HepG2 (cell line): ENCODE results near the gene SCUBE1. TPM values are rescaled to one million over a fixed set of nuclear protein-coding genes. Genes with fewer than 3 reads are reported as not detected.

Source experiments
- ATAC-seq: fragments of 200-7000 bp; cut with Tn5 transposase; 3 replicates; pipeline ENCODE4 v1.9.1; 2020; ENCODE audit warnings: mild to moderate bottlenecking, moderate library complexity
- BruUV-seq: library from RNA; stranded (reverse); fragments of 400-500 nt; replicated peaks from 2 replicates; lab custom pipeline; 2021; lab: Mats Ljungman, UMichigan
- CTCF ChIA-PET: fragments of 300-600 bp; formaldehyde crosslinking; extraction: SDS; loops from one replicate; lab custom pipeline; 2021; ENCODE audit warnings: low total read pairs, inconsistent platforms, low intra/inter-chr PET ratio; lab: Yijun Ruan, JAX
- POLR2A ChIA-PET: fragments of 350-600 bp; sonication (Branson Sonifier 250); formaldehyde crosslinking; loops from one replicate; lab custom pipeline; 2020; ENCODE audit warnings: antibody characterized with exemption, inconsistent platforms; lab: Yijun Ruan, JAX
- DNase-seq: peaks from one replicate; pipeline ENCODE4 v3.0.0-alpha.2; 2015; ENCODE audit warnings: low spot score
- FAIRE-seq: peaks from 3 replicates; lab custom pipeline; 2011; peaks lifted over from hg19 to GRCh38; lab: Jason Lieb, UNC
- H2AFZ ChIP-seq: one replicate; pipeline ENCODE4 v1.6.1; 2011; ENCODE audit warnings: low read length, inconsistent platforms
- H3K27ac ChIP-seq: fragments of 300-600 bp; 3 replicates; pipeline ENCODE4 v1.8.0; 2011; ENCODE audit warnings: mixed run types, mild to moderate bottlenecking, mixed read lengths, low read length, inconsistent platforms; ENCODE audit not compliant: insufficient read depth; ENCODE audit errors: extremely low read length
- H3K27me3 ChIP-seq, 2 experiments: fragments of 200-600 bp in 1 of 2; 2 replicates in 1 of 2; 3 replicates in 1 of 2; pipeline versions ENCODE4 v1.6.0 to v1.8.0; 2011; ENCODE audit warnings: low read length in 2 of 2, mild to moderate bottlenecking in 2 of 2, moderate library complexity in 2 of 2, inconsistent platforms in 1 of 2; ENCODE audit not compliant: insufficient read depth in 2 of 2, control insufficient read depth in 1 of 2
- H3K36me3 ChIP-seq, 2 experiments: fragments of 200-600 bp in 1 of 2; replicated peaks in 1 of 2; 2 replicates in 1 of 2; 3 replicates in 1 of 2; pipeline versions ENCODE4 v1.5.1 to v1.8.0; 2011; ENCODE audit warnings: low read length in 2 of 2, inconsistent platforms in 1 of 2; ENCODE audit not compliant: insufficient read depth in 2 of 2, control insufficient read depth in 1 of 2
- H3K4me1 ChIP-seq: 2 replicates; pipeline ENCODE4 v1.5.1; 2012; ENCODE audit warnings: low read length, inconsistent platforms; ENCODE audit not compliant: insufficient read depth
- H3K4me2 ChIP-seq: 2 replicates; pipeline ENCODE4 v1.6.0; 2011; ENCODE audit warnings: low read depth, low read length, inconsistent platforms
- H3K4me3 ChIP-seq, 3 experiments: fragments of 200-600 bp in 1 of 3; sonication (generic), shearing (Covaris generic) in 1 of 3; replicated peaks in 1 of 3; 2 replicates each; pipeline ENCODE4 v1.5.1; 2011 to 2016; ENCODE audit warnings: low read length in 3 of 3, inconsistent platforms in 2 of 3, low read depth in 2 of 3, mild to moderate bottlenecking in 2 of 3, control low read depth in 1 of 3, mixed read lengths in 1 of 3; ENCODE audit not compliant: insufficient read depth in 1 of 3
- H3K79me2 ChIP-seq: one replicate; pipeline ENCODE4 v1.6.1; 2011; ENCODE audit warnings: low read length, inconsistent platforms; ENCODE audit not compliant: insufficient read depth
- H3K9ac ChIP-seq: 2 replicates; pipeline ENCODE4 v1.6.0; 2011; ENCODE audit warnings: mild to moderate bottlenecking, low read depth, low read length, inconsistent platforms; ENCODE audit not compliant: insufficient read depth
- H3K9me3 ChIP-seq: 2 replicates; pipeline ENCODE4 v1.5.1; 2012; ENCODE audit warnings: mild to moderate bottlenecking, low read length
- H4K20me1 ChIP-seq: 2 replicates; pipeline ENCODE4 v1.6.0; 2011; ENCODE audit warnings: inconsistent platforms, mild to moderate bottlenecking, low read length, moderate library complexity; ENCODE audit not compliant: insufficient read depth
- ATAD3A ChIP-seq: sonication (generic); formaldehyde crosslinking; IDR thresholded peaks from 2 replicates; pipeline ENCODE4 v1.4.0; 2020; ENCODE audit warnings: missing genetic modification reagents
- FOXA1 ChIP-seq, 2 experiments: fragments of 450-650 bp in 1 of 2; sonication (generic) in 1 of 2; formaldehyde crosslinking in 1 of 2; IDR thresholded peaks; 2 replicates each; pipeline versions ENCODE4 v1.4.0 to v1.6.1; 2016 to 2020; ENCODE audit warnings: missing genetic modification reagents in 1 of 2
- HMG20A ChIP-seq: IDR thresholded peaks from 2 replicates; pipeline ENCODE4 v1.6.1; 2016; ENCODE audit warnings: borderline replicate concordance
- HNRNPH1 ChIP-seq: fragments of 200-400 bp; formaldehyde crosslinking; optimal IDR thresholded peaks from 2 replicates; pipeline ENCODE3; 2017; ENCODE audit warnings: mild to moderate bottlenecking, low read depth, low read length
- HOXD1 ChIP-seq: sonication (generic); formaldehyde crosslinking; IDR thresholded peaks from 2 replicates; pipeline ENCODE4 v1.5.0; 2020; ENCODE audit warnings: missing genetic modification reagents
- KAT2B ChIP-seq: fragments of 150-350 bp; IDR thresholded peaks from 2 replicates; pipeline ENCODE4 v1.6.1; 2014; ENCODE audit warnings: low read depth, low read length, borderline replicate concordance
- MAZ ChIP-seq, 2 experiments: sonication (generic) in 1 of 2; formaldehyde crosslinking in 1 of 2; IDR thresholded peaks; 2 replicates each; pipeline versions ENCODE4 v1.5.0 to v1.6.1; 2012 to 2020; ENCODE audit warnings: low read depth in 2 of 2, mild to moderate bottlenecking in 2 of 2, borderline replicate concordance in 1 of 2, improper control_type of control experiment in 1 of 2, low read length in 1 of 2, missing genetic modification reagents in 1 of 2, moderate library complexity in 1 of 2
- PLRG1 ChIP-seq: fragments of 450-650 bp; conservative IDR thresholded peaks from 2 replicates; pipeline ENCODE4 v1.6.1; 2016
- RAD21 ChIP-seq: fragments of 450-650 bp; formaldehyde crosslinking; IDR thresholded peaks from 2 replicates; pipeline ENCODE4 v1.5.0; 2020; ENCODE audit warnings: mild to moderate bottlenecking
- SNRNP70 ChIP-seq: fragments of 200-400 bp; formaldehyde crosslinking; IDR thresholded peaks from 2 replicates; pipeline ENCODE4 v1.6.1; 2017; ENCODE audit warnings: mild to moderate bottlenecking, low read depth, low read length, moderate library complexity
- SSRP1 ChIP-seq: IDR thresholded peaks from 2 replicates; pipeline ENCODE4 v1.6.1; 2016; ENCODE audit warnings: control low read depth
- U2AF2 ChIP-seq: fragments of 200-400 bp; formaldehyde crosslinking; IDR thresholded peaks from 2 replicates; pipeline ENCODE4 v1.6.1; 2017; ENCODE audit warnings: low read depth, mild to moderate bottlenecking, low read length
- ZMYM3 ChIP-seq: sonication (generic); formaldehyde crosslinking; IDR thresholded peaks from 2 replicates; pipeline ENCODE4 v1.5.1; 2020; ENCODE audit warnings: mild to moderate bottlenecking, missing genetic modification reagents
- ZNF562 ChIP-seq: sonication (generic); formaldehyde crosslinking; IDR thresholded peaks from 2 replicates; pipeline ENCODE4 v1.8.0; 2022; ENCODE audit warnings: missing genetic modification reagents, borderline replicate concordance
- ZNF782 ChIP-seq: sonication (generic); formaldehyde crosslinking; IDR thresholded peaks from 2 replicates; pipeline ENCODE4 v1.4.0; 2020; ENCODE audit warnings: missing genetic modification reagents, mild to moderate bottlenecking, borderline replicate concordance
- WGBS: methylation state at CpG from one replicate; pipeline ENCODE4 v1.1.6; 2017; ENCODE audit warnings: low lambda C conversion rate; 5-methylcytosine and 5-hydroxymethylcytosine counted together
- in situ Hi-C: cut with HindIII; loops from 2 replicates; pipeline ENCODE4 v1.10.0; 2017; ENCODE audit warnings: low pct_unique_long_range_greater_than_20kb; ENCODE audit not compliant: extremely low pct_ligation_motif_present
- intact Hi-C: fragments of 100-400 bp; cut with micrococcal nuclease; formaldehyde crosslinking; loops from one replicate; pipeline ENCODE4 v1.10.0; 2022; ENCODE audit not compliant: unreplicated experiment
- polyA plus RNA-seq, 8 experiments: library from polyadenylated mRNA; depleted of rRNA in 3 of 8; stranded (reverse) in 7 of 8; unstranded in 1 of 8; fragments of >200 nt; fragmentation: Illumina TruSeq in 4 of 8; extraction: Trizol in 4 of 8; gene quantifications; 2 replicates each; pipeline versions ENCODE4 v1.2.1 to v1.2.3, GENCODE V29; 2011 to 2016; ENCODE audit warnings: low read depth in 4 of 8, missing spikeins in 1 of 8, mixed read lengths in 1 of 8; ENCODE audit not compliant: insufficient read depth in 1 of 8
- total RNA-seq, 5 experiments: library from RNA; depleted of rRNA; stranded (reverse); fragments of >200 nt; fragmentation: Illumina TruSeq; extraction: Trizol; gene quantifications; 2 replicates each; pipeline ENCODE4 v1.2.3, GENCODE V29; 2016; ENCODE audit warnings: low read depth in 1 of 5
- TF ChIP-seq, protein P1 (sequence below): IDR thresholded peaks from 2 replicates; pipeline ENCODE4 v1.6.1; 2012; ENCODE audit warnings: low read length, improper control_type of control experiment
- TF ChIP-seq, protein P2 (sequence below): IDR thresholded peaks from 2 replicates; pipeline ENCODE4 v1.6.1; 2012; ENCODE audit warnings: inconsistent platforms
- TF ChIP-seq, protein P3 (sequence below): IDR thresholded peaks from 2 replicates; pipeline ENCODE4 v1.6.1; 2018; ENCODE audit warnings: missing genetic modification reagents, mild to moderate bottlenecking, missing compliant biosample characterization
- TF ChIP-seq, protein P4 (sequence below): sonication (generic); formaldehyde crosslinking; IDR thresholded peaks from 2 replicates; pipeline ENCODE4 v1.8.1; 2023; ENCODE audit warnings: mild to moderate bottlenecking, missing genetic modification reagents, borderline replicate concordance

SCUBE1 gene
- total and polyA plus RNA-seq, 2 of the 13 experiments (the other 11 are each of a cell fraction or from before 2014, with no cell fraction given) = under 0.01 to 0.05 TPM

- BruUV-seq = no TSS peak
- intact Hi-C loops (no loop called here), in situ Hi-C loops (no loop called here)
- H3K4me1 ChIP-seq = peaks cover under 1% of the 10 kb centered on the region; the same call in 1 of the 2 replicates
- H3K9ac ChIP-seq = no peak overlapping the region
- no peaks in the 10 kb centered on the region for H3K9me3 ChIP-seq
- H3K4me2 ChIP-seq = no peak overlapping the region
- no peak overlapping the region for H3K27ac ChIP-seq
- H3K79me2 ChIP-seq = no peaks in the 10 kb centered on the region
- no peak overlapping the region for H3K4me3 ChIP-seq
- ATAC-seq (no peak), DNase-seq (no peak), FAIRE-seq (no peak)
- peaks cover 12 to 51% of the 10 kb centered on the region in 2 experiments; a peak in 4 of 5 replicates for H3K27me3 ChIP-seq
- ChIA-PET POLR2A (interaction anchor here (1.7 kb wide), 1 partner anchor 21 kb away, joined by 5 read pairs; the partner anchor contains the start of gene TTLL12), CTCF (no interaction called here)
- no peaks in the 10 kb centered on the region for H3K36me3 ChIP-seq
- WGBS = 5% methylated on average over 11 of the region's 26 CpGs
- no peak for TF ChIP-seq KAT2B
- no peak for TF ChIP-seq ATAD3A (CRISPR knock-in tag)
- TF ChIP-seq ZNF562 (CRISPR knock-in tag) = no peak
- no peak for TF ChIP-seq SNRNP70
- TF ChIP-seq HOXD1 (CRISPR knock-in tag) = no peak
- no peak for TF ChIP-seq PLRG1
- no peak for TF ChIP-seq MAZ (IDR thresholded peaks at IDR 0.05; ENCODE audit: borderline replicate concordance, low read depth, low read length)
- TF ChIP-seq MAZ (CRISPR knock-in tag; IDR thresholded peaks at IDR 0.05; ENCODE audit: low read depth) = no peak
- no peak for TF ChIP-seq SSRP1 (CRISPR knock-in tag)
- no peak for TF ChIP-seq ZMYM3 (CRISPR knock-in tag)
- no peak for TF ChIP-seq RAD21 (CRISPR knock-in tag)
- TF ChIP-seq, protein P1, sequence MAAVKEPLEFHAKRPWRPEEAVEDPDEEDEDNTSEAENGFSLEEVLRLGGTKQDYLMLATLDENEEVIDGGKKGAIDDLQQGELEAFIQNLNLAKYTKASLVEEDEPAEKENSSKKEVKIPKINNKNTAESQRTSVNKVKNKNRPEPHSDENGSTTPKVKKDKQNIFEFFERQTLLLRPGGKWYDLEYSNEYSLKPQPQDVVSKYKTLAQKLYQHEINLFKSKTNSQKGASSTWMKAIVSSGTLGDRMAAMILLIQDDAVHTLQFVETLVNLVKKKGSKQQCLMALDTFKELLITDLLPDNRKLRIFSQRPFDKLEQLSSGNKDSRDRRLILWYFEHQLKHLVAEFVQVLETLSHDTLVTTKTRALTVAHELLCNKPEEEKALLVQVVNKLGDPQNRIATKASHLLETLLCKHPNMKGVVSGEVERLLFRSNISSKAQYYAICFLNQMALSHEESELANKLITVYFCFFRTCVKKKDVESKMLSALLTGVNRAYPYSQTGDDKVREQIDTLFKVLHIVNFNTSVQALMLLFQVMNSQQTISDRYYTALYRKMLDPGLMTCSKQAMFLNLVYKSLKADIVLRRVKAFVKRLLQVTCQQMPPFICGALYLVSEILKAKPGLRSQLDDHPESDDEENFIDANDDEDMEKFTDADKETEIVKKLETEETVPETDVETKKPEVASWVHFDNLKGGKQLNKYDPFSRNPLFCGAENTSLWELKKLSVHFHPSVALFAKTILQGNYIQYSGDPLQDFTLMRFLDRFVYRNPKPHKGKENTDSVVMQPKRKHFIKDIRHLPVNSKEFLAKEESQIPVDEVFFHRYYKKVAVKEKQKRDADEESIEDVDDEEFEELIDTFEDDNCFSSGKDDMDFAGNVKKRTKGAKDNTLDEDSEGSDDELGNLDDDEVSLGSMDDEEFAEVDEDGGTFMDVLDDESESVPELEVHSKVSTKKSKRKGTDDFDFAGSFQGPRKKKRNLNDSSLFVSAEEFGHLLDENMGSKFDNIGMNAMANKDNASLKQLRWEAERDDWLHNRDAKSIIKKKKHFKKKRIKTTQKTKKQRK = no peak
- no peak for TF ChIP-seq FOXA1 (IDR thresholded peaks at IDR 0.05)
- TF ChIP-seq FOXA1 (CRISPR knock-in tag; IDR thresholded peaks at IDR 0.05) = no peak
- TF ChIP-seq, protein P2, sequence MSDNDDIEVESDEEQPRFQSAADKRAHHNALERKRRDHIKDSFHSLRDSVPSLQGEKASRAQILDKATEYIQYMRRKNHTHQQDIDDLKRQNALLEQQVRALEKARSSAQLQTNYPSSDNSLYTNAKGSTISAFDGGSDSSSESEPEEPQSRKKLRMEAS = no peak
- TF ChIP-seq, protein P3, sequence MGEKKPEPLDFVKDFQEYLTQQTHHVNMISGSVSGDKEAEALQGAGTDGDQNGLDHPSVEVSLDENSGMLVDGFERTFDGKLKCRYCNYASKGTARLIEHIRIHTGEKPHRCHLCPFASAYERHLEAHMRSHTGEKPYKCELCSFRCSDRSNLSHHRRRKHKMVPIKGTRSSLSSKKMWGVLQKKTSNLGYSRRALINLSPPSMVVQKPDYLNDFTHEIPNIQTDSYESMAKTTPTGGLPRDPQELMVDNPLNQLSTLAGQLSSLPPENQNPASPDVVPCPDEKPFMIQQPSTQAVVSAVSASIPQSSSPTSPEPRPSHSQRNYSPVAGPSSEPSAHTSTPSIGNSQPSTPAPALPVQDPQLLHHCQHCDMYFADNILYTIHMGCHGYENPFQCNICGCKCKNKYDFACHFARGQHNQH (CRISPR knock-in tag) = no peak
- no peak for TF ChIP-seq U2AF2
- no peak for TF ChIP-seq HNRNPH1
- no peak for TF ChIP-seq HMG20A (CRISPR knock-in tag)
- TF ChIP-seq, protein P4, sequence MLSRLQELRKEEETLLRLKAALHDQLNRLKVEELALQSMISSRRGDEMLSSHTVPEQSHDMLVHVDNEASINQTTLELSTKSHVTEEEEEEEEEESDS (CRISPR knock-in tag) = no peak
- no peak for TF ChIP-seq ZNF782
- no peak overlapping the region for H2AFZ ChIP-seq
- H4K20me1 ChIP-seq = no peaks in the 10 kb centered on the region
These were observed 135.1 kb downstream of the SCUBE1 start for GRCh38 chr22:43207849-43208702.
